ENCODE results near the gene TARBP1. TPM values are rescaled to one million over a fixed set of nuclear protein-coding genes. Genes with fewer than 3 reads are reported as not detected.
"Not testable (repeated sequence)": the region's sequence is repeated elsewhere in the genome, so short reads cannot be mapped to it uniquely, and the experiment has no call there.

Gene TARBP1
- total and polyA plus RNA-seq, 4 donors, result 11.2 to 48.7 (median 29.9) TPM

- Histone ChIP-seq H3K9me3 (ENCODE audit: control insufficient read depth in 4 of 4, insufficient read depth in 3 of 4, low read length in 3 of 4) (no peaks in the 10 kb centered on the region), H3K27me3 (ENCODE audit: control insufficient read depth in 3 of 3, insufficient read depth in 3 of 3, low read length in 2 of 3) (no peaks in the 10 kb centered on the region), H3K4me1 (ENCODE audit: control insufficient read depth in 5 of 5, insufficient read depth in 5 of 5, low read length in 5 of 5) (peaks cover 0 to 3% (median 0%) of the 10 kb centered on the region in 5 donors), H3K36me3 (ENCODE audit: control insufficient read depth in 4 of 4, insufficient read depth in 4 of 4, low read length in 4 of 4) (peaks cover 0 to 2% (median 0%) of the 10 kb centered on the region in 4 donors), H3K27ac (ENCODE audit: low read depth in 1 of 2, low read length in 1 of 2) (no peak overlapping the region), H3K9ac (ENCODE audit: insufficient read depth in 1 of 2, low read length in 2 of 2) (no peak overlapping the region), H3K4me3 (no peak overlapping the region)
- no peak for ATAC-seq (ENCODE audit: insufficient read depth, low FRiP score)
- DNase-seq, result no peak
- TF ChIP-seq CTCF (IDR thresholded peaks at IDR 0.05; ENCODE audit: control extremely low read depth, extremely low read depth), result no peak
- 97 to 98% methylated on average over 3 of the region's 3 CpGs for WGBS, 2 donors
These were observed 77.3 kb downstream of the TARBP1 start for GRCh38 chr1:234401658-234402057.

DNA sequence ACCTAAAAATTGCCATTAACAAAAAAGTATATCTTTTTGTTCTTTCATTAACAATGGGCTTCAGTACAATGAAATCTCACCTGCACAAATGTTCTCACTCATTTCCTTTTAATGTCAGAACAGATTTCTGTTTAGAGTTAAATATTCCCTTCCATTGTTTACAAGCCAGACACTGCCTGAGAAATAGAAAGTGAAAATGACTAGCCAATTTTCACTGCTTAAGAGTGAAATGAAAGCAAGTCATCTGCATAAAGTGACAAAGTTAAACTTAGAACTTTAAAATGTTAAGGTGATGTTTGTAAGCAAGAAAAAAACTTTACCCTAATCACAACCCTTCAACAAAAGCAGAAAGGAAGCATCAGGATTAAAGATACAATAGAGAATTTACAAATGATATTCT, 78.2 kb downstream of the TARBP1 start:
- H3K9me3 ChIP-seq (ENCODE audit: control insufficient read depth in 4 of 4, insufficient read depth in 3 of 4, low read length in 3 of 4), result no peaks in the 10 kb centered on the region
- no peaks in the 10 kb centered on the region for H3K4me1 ChIP-seq (ENCODE audit: control insufficient read depth in 5 of 5, insufficient read depth in 5 of 5, low read length in 5 of 5)
- no peak overlapping the region for H3K4me3 ChIP-seq
- no peak overlapping the region for H3K9ac ChIP-seq (ENCODE audit: insufficient read depth in 1 of 2, low read length in 2 of 2)
- TF ChIP-seq CTCF (IDR thresholded peaks at IDR 0.05; ENCODE audit: control extremely low read depth, extremely low read depth), result no peak
- DNase-seq (no peak), ATAC-seq (ENCODE audit: insufficient read depth, low FRiP score) (no peak)
- peaks cover 0 to 2% (median 0%) of the 10 kb centered on the region in 4 donors for H3K36me3 ChIP-seq (ENCODE audit: control insufficient read depth in 4 of 4, insufficient read depth in 4 of 4, low read length in 4 of 4)
- no peaks in the 10 kb centered on the region for H3K27me3 ChIP-seq (ENCODE audit: control insufficient read depth in 3 of 3, insufficient read depth in 3 of 3, low read length in 2 of 3)
- no peak overlapping the region for H3K27ac ChIP-seq (ENCODE audit: low read depth in 1 of 2, low read length in 1 of 2)

DNA sequence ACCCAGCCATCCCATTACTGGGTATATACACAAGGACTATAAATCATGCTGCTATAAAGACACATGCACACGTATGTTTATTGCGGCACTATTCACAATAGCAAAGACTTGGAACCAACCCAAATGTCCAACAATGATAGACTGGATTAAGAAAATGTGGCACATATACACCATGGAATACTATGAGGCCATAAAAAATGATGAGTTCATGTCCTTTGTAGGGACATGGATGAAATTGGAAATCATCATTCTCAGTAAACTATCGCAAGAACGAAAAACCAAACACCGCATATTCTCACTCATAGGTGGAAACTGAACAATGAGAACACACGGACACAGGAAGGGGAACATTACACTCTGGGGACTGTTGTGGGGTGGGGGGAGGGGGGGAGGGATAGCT, 79.5 kb downstream of the TARBP1 start:
- not testable (repeated sequence) for H3K4me1 ChIP-seq (ENCODE audit: control insufficient read depth in 5 of 5, insufficient read depth in 5 of 5, low read length in 5 of 5); H3K9ac ChIP-seq (ENCODE audit: insufficient read depth in 1 of 2, low read length in 2 of 2); H3K27ac ChIP-seq (ENCODE audit: low read depth in 1 of 2, low read length in 1 of 2); H3K36me3 ChIP-seq (ENCODE audit: control insufficient read depth in 4 of 4, insufficient read depth in 4 of 4, low read length in 4 of 4); H3K27me3 ChIP-seq (ENCODE audit: control insufficient read depth in 3 of 3, insufficient read depth in 3 of 3, low read length in 2 of 3); ATAC-seq (ENCODE audit: insufficient read depth, low FRiP score); H3K4me3 ChIP-seq; H3K9me3 ChIP-seq (ENCODE audit: control insufficient read depth in 4 of 4, insufficient read depth in 3 of 4, low read length in 3 of 4); DNase-seq
- 89 to 91% methylated on average over 6 of the region's 6 CpGs for WGBS, 2 donors

DNA sequence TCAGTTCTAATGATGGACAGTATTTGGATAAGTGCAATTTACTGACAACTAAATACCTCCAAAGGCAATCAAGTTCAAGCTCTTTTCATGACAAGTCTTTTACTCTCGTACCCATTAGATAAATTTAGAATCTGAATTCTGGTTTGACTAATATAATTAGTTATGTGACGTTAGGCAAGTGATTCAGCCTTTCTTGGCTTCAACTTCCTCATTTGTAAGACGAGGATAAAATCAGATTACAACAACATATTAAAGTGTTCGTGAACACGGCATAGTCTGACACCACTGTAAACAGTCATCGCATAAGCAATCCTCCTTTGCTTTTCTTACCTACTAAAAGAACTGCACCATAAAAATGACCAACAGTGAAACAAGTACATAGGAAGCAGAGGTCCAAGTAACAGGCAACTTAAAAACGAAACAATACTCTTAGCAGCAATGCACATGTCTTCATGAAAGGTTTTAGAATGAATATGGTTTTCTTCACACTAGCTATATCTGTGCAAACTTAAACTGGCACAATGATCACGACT, 80.1 kb downstream of the TARBP1 start:
- ATAC-seq (ENCODE audit: insufficient read depth, low FRiP score) (no peak), DNase-seq (no peak)
- WGBS, 2 donors, result 34 to 60% methylated on average over 8 of the region's 8 CpGs
- Histone ChIP-seq H3K27me3 (ENCODE audit: control insufficient read depth in 3 of 3, insufficient read depth in 3 of 3, low read length in 2 of 3) (no peaks in the 10 kb centered on the region), H3K9ac (ENCODE audit: insufficient read depth in 1 of 2, low read length in 2 of 2) (no peak overlapping the region), H3K9me3 (ENCODE audit: control insufficient read depth in 4 of 4, insufficient read depth in 3 of 4, low read length in 3 of 4) (no peaks in the 10 kb centered on the region), H3K4me1 (ENCODE audit: control insufficient read depth in 5 of 5, insufficient read depth in 5 of 5, low read length in 5 of 5) (no peaks in the 10 kb centered on the region), H3K36me3 (ENCODE audit: control insufficient read depth in 4 of 4, insufficient read depth in 4 of 4, low read length in 4 of 4) (peaks cover 0 to 2% (median 0%) of the 10 kb centered on the region in 4 donors), H3K4me3 (no peak overlapping the region), H3K27ac (ENCODE audit: low read depth in 1 of 2, low read length in 1 of 2) (no peak overlapping the region)
- no peak for TF ChIP-seq CTCF (IDR thresholded peaks at IDR 0.05; ENCODE audit: control extremely low read depth, extremely low read depth)
